GM23248 (cell line): Measurements from ENCODE around the gene NAA40. TPM values are rescaled to one million over a fixed set of nuclear protein-coding genes. Genes with fewer than 3 reads are reported as not detected.

Experiments used
- DNase-seq: peaks from one replicate; pipeline ENCODE4 v3.0.0-alpha.2; 2015
- H2AFZ ChIP-seq: fragments of 200-600 bp; sonication (generic); 2 replicates; pipeline ENCODE4 v1.6.1; 2016; ENCODE audit warnings: antibody characterized with exemption
- H3F3A ChIP-seq: fragments of 200-600 bp; sonication (generic); 2 replicates; pipeline ENCODE4 v1.6.1; 2016; ENCODE audit warnings: mild to moderate bottlenecking, antibody characterized with exemption, mixed run types; ENCODE audit not compliant: insufficient read depth
- H3K27ac ChIP-seq: fragments of 200-600 bp; sonication (generic); 2 replicates; pipeline ENCODE4 v1.5.1; 2016; ENCODE audit warnings: mild to moderate bottlenecking
- H3K27me3 ChIP-seq: fragments of 200-600 bp; sonication (generic); replicated peaks from 2 replicates; pipeline ENCODE4 v1.6.1; 2016; ENCODE audit warnings: mild to moderate bottlenecking; ENCODE audit not compliant: insufficient read depth
- H3K36me3 ChIP-seq: fragments of 200-600 bp; sonication (generic); 2 replicates; pipeline ENCODE4 v1.6.1; 2016; ENCODE audit warnings: low read depth, mild to moderate bottlenecking
- H3K4me1 ChIP-seq: fragments of 200-600 bp; sonication (generic); 2 replicates; pipeline ENCODE4 v1.6.1; 2016; ENCODE audit warnings: mild to moderate bottlenecking; ENCODE audit not compliant: insufficient read depth
- H3K4me2 ChIP-seq: fragments of 200-600 bp; sonication (generic); one replicate; pipeline ENCODE4 v1.6.1; 2016; ENCODE audit warnings: mild to moderate bottlenecking; ENCODE audit not compliant: unreplicated experiment
- H3K4me3 ChIP-seq: fragments of 200-600 bp; sonication (generic); 2 replicates; pipeline ENCODE4 v1.5.1; 2016; ENCODE audit warnings: mild to moderate bottlenecking
- H3K79me2 ChIP-seq: fragments of 200-600 bp; sonication (generic); 2 replicates; pipeline ENCODE4 v1.6.1; 2016; ENCODE audit warnings: mild to moderate bottlenecking; ENCODE audit not compliant: insufficient read depth
- H3K9ac ChIP-seq: fragments of 200-600 bp; sonication (generic); 2 replicates; pipeline ENCODE4 v1.6.1; 2016; ENCODE audit warnings: mild to moderate bottlenecking
- H3K9me2 ChIP-seq: fragments of 200-600 bp; sonication (generic); 2 replicates; pipeline ENCODE4 v1.6.1; 2016; ENCODE audit warnings: mixed run types, mild to moderate bottlenecking, moderate library complexity; ENCODE audit not compliant: insufficient read depth
- H3K9me3 ChIP-seq: fragments of 200-600 bp; sonication (generic); one replicate; pipeline ENCODE4 v1.6.1; 2017; ENCODE audit warnings: low read depth
- H4K20me1 ChIP-seq: fragments of 200-600 bp; sonication (generic); 2 replicates; pipeline ENCODE4 v1.6.0; 2016; ENCODE audit not compliant: insufficient read depth
- EZH2 ChIP-seq: fragments of 200-600 bp; sonication (generic); IDR thresholded peaks from 2 replicates; pipeline ENCODE4 v1.6.1; 2018; ENCODE audit warnings: antibody characterized with exemption, mild to moderate bottlenecking; ENCODE audit not compliant: insufficient read depth, poor library complexity, severe bottlenecking
- EZH2phosphoT487 ChIP-seq: fragments of 200-600 bp; sonication (generic); IDR thresholded peaks from 2 replicates; pipeline ENCODE4 v1.6.1; 2018; ENCODE audit warnings: antibody characterized with exemption, moderate library complexity, mild to moderate bottlenecking, low read depth; ENCODE audit not compliant: insufficient read depth
- WGBS, 2 experiments: methylation state at CpG; one replicate each; pipeline ENCODE4 v1.1.6; 2015 to 2017; ENCODE audit warnings: low lambda C conversion rate in 2 of 2, low coverage in 1 of 2; ENCODE audit errors: missing lambda C conversion rate in 2 of 2; 5-methylcytosine and 5-hydroxymethylcytosine counted together
- in situ Hi-C: fragments of 300-500 bp; cut with MboI; formaldehyde crosslinking; loops from 2 replicates; pipeline ENCODE4 v1.15.0; 2020
- polyA plus RNA-seq: library from polyadenylated mRNA; unstranded; fragments of >200 nt; fragmentation: Nextera tagmentation; extraction: Ambion mirVana; gene quantifications from 2 replicates; pipeline ENCODE4 v1.2.1, GENCODE V29; 2016
- total RNA-seq: library from RNA; depleted of rRNA; stranded (reverse); fragments of >200 nt; shearing (Covaris generic); gene quantifications from 2 replicates; pipeline ENCODE4 v1.2.3, GENCODE V29; 2014

Gene NAA40
- total and polyA plus RNA-seq, 2 experiments from 2014 or later = 11.7 to 12.0 TPM

DNA sequence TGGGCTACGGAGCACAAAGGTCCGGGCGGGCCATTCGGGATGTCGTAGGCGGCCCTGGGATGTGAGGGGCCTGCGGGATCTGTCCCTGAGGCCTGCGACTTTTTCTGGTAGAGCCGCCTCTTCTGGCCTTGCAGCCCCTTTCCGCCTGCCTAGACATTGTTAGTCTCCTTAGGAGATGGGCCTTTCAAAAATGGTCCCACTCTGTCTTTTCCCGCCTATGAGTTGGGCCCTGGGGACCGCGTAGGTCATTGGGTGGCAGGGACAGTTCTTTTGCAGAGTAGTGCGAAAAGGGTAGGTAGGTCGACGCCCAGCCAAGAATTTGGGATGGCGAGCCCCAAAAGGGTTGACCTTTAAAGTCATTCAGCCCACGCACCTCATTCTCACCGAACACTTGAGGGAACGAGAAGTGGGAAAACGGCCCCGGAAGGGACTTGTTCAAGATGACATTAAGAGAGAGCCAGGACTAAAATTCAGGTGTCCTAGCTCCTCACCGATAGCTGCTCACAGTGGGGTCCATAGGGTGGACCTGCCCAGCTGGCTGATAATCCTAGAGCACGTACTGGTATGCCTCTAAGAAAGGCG lies 48.2 kb downstream of the NAA40 start:
- in situ Hi-C loops = no loop called here
- Histone ChIP-seq H3K79me2 (peaks cover 85% of the 10 kb centered on the region), H3K9me2 (no peaks in the 10 kb centered on the region), H3K4me3 (peak overlapping the region; percentile 74), H3K27me3 (no peaks in the 10 kb centered on the region), H4K20me1 (no peaks in the 10 kb centered on the region), H3K4me2 (peak overlapping the region; percentile 95), H2AFZ (peak overlapping the region; percentile 86), H3K27ac (peak overlapping the region; percentile 71; the same call in 1 of the 2 replicates), H3K36me3 (no peaks in the 10 kb centered on the region), H3K9ac (peak overlapping the region; percentile 91), H3K4me1 (peaks cover 14% of the 10 kb centered on the region), H3K9me3 (no peaks in the 10 kb centered on the region), H3F3A (no peaks in the 10 kb centered on the region; the same call in 1 of the 2 replicates)
- TF ChIP-seq EZH2phosphoT487 = no peak
- no peak for TF ChIP-seq EZH2
- 20 to 21% methylated on average over 25 of the region's 25 CpGs for WGBS, 2 experiments
- DNase-seq = peak; percentile 15

DNA sequence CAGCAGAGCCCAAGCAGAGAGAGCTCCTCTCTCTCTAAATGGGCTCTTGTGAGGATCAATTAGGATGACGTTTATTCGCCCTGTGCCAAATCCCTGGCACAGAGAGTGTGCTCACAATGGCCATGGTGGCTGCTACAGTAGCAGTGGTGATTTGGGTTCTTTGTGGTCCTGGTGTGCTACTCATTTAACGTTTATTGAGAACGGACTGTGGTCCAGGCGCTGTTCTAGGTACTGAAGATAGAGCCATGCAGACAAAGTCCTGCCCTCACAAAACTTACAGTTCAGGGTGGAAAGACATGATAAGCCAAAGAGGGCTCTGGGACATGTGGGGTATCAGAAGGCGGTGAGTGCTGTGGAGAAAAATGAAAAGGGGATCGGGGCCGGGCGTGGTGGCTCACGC lies 52.8 kb downstream of the NAA40 start:
- no peaks in the 10 kb centered on the region for H4K20me1 ChIP-seq
- H3F3A ChIP-seq = no peaks in the 10 kb centered on the region
- in situ Hi-C loops = no loop called here
- TF ChIP-seq EZH2phosphoT487 (no peak), EZH2 (no peak)
- H3K4me2 ChIP-seq = no peak overlapping the region
- H2AFZ ChIP-seq = no peak overlapping the region
- no peak overlapping the region for H3K27ac ChIP-seq
- no peaks in the 10 kb centered on the region for H3K27me3 ChIP-seq
- no peaks in the 10 kb centered on the region for H3K9me3 ChIP-seq
- WGBS, 2 experiments = 82% methylated on average over 10 of the region's 10 CpGs
- H3K36me3 ChIP-seq = no peaks in the 10 kb centered on the region; the same call in 1 of the 2 replicates
- H3K4me3 ChIP-seq = no peak overlapping the region
- H3K79me2 ChIP-seq = peaks cover 65% of the 10 kb centered on the region
- no peak for DNase-seq
- H3K9me2 ChIP-seq = no peaks in the 10 kb centered on the region
- H3K9ac ChIP-seq = no peak overlapping the region
- H3K4me1 ChIP-seq = peaks cover 8% of the 10 kb centered on the region

DNA sequence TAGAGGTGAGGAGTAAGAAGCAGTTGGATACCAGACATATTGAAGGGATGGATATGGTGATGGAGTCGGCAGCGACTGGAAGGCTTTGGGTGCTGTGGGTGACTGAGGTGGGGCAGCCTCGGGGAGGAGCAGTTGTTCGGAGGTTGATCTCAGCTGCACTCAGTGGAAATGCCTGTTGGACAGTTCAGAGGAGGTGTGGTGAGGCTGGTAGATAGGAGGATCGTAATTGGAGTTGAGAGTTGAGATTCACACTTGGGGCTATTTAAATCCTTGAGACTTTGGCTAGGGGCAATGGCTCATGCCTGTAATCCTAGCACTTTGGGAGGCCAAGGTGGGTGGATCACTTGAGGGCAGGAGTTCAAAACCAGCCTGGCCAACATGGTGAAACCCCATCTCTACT lies 54.3 kb downstream of the NAA40 start:
- Histone ChIP-seq H3K27ac (no peak overlapping the region), H3K79me2 (peaks cover 49% of the 10 kb centered on the region), H3F3A (no peaks in the 10 kb centered on the region), H3K4me2 (no peak overlapping the region), H3K9me3 (no peaks in the 10 kb centered on the region), H3K4me1 (no peaks in the 10 kb centered on the region), H3K27me3 (no peaks in the 10 kb centered on the region), H3K9me2 (no peaks in the 10 kb centered on the region), H3K9ac (no peak overlapping the region), H3K36me3 (no peaks in the 10 kb centered on the region; the same call in 1 of the 2 replicates), H3K4me3 (no peak overlapping the region), H4K20me1 (no peaks in the 10 kb centered on the region), H2AFZ (no peak overlapping the region)
- no peak for TF ChIP-seq EZH2phosphoT487
- TF ChIP-seq EZH2 = no peak
- in situ Hi-C loops = no loop called here
- WGBS, 2 experiments = 89 to 93% methylated on average over 4 to 5 of the region's 5 CpGs
- no peak for DNase-seq

DNA sequence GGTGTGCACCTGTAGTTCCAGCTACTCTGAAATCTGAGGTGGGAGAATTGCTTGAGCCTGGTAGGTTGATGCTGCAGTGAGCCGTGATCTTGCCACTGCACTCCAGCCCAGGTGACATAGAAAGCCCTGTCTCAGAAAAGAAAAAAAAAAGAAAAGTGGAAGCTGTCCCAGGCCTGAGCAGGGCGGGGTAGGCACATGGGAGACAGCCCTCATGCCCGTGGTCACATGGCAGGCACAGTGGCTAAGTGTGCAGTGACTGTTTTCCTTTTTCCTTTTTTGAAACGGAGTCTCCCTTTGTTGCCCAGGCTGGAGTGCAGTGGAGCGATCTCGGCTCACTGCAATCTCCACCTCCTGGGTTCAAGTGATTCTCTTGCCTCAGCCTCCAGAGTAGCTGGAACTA lies 55.2 kb downstream of the NAA40 start:
- no peaks in the 10 kb centered on the region for H3K9me2 ChIP-seq
- WGBS, 2 experiments = 63 to 71% methylated on average over 6 of the region's 6 CpGs
- peaks cover 40% of the 10 kb centered on the region for H3K79me2 ChIP-seq
- no peaks in the 10 kb centered on the region for H3K9me3 ChIP-seq
- H3K4me1 ChIP-seq = no peaks in the 10 kb centered on the region
- no peak overlapping the region for H2AFZ ChIP-seq
- in situ Hi-C loops = no loop called here
- H3K27me3 ChIP-seq = no peaks in the 10 kb centered on the region
- no peaks in the 10 kb centered on the region for H3F3A ChIP-seq
- H3K36me3 ChIP-seq = no peaks in the 10 kb centered on the region; the same call in 1 of the 2 replicates
- H3K4me2 ChIP-seq = no peak overlapping the region
- H3K27ac ChIP-seq = no peak overlapping the region
- no peak for DNase-seq
- no peak overlapping the region for H3K9ac ChIP-seq
- no peak overlapping the region for H3K4me3 ChIP-seq
- TF ChIP-seq EZH2phosphoT487 (no peak), EZH2 (no peak)
- no peaks in the 10 kb centered on the region for H4K20me1 ChIP-seq
